Mucosa of rectum (tissue), 2 donors: ENCODE results near the gene SH3GLB2.
A peak's percentile ranks its signal among the peaks of the same experiment; 100 is the strongest.

Source experiments
- H3K27ac ChIP-seq, 2 donors: one replicate each; pipeline ENCODE4 v1.7.0; 2013; ENCODE audit warnings: inconsistent platforms in 2 of 2, low read depth in 2 of 2, low read length in 2 of 2
- H3K27me3 ChIP-seq, 2 donors: one replicate each; pipeline ENCODE4 v1.7.0; 2013; ENCODE audit warnings: low read length in 2 of 2; ENCODE audit not compliant: control insufficient read depth in 2 of 2, insufficient read depth in 2 of 2
- H3K36me3 ChIP-seq, 2 donors: one replicate each; pipeline ENCODE4 v1.7.0; 2013; ENCODE audit warnings: low read length in 2 of 2; ENCODE audit not compliant: control insufficient read depth in 2 of 2, insufficient read depth in 2 of 2
- H3K4me1 ChIP-seq, 2 donors: one replicate each; pipeline ENCODE4 v1.7.0; 2013; ENCODE audit warnings: low read length in 2 of 2, mild to moderate bottlenecking in 1 of 2; ENCODE audit not compliant: control insufficient read depth in 2 of 2, insufficient read depth in 2 of 2
- H3K4me3 ChIP-seq, 2 donors: one replicate each; pipeline ENCODE4 v1.7.0; 2013; ENCODE audit warnings: low read length in 2 of 2
- H3K9ac ChIP-seq, 2 donors: one replicate each; pipeline ENCODE4 v1.7.0; 2013; ENCODE audit warnings: low read length in 2 of 2, low read depth in 1 of 2, mild to moderate bottlenecking in 1 of 2
- H3K9me3 ChIP-seq, 2 donors: one replicate each; pipeline ENCODE4 v1.7.0; 2013; ENCODE audit warnings: low read length in 2 of 2; ENCODE audit not compliant: control insufficient read depth in 2 of 2
- donor health status: healthy.
- donor health status: Normal muscosa, but diverticular disease.

SH3GLB2 gene

DNA sequence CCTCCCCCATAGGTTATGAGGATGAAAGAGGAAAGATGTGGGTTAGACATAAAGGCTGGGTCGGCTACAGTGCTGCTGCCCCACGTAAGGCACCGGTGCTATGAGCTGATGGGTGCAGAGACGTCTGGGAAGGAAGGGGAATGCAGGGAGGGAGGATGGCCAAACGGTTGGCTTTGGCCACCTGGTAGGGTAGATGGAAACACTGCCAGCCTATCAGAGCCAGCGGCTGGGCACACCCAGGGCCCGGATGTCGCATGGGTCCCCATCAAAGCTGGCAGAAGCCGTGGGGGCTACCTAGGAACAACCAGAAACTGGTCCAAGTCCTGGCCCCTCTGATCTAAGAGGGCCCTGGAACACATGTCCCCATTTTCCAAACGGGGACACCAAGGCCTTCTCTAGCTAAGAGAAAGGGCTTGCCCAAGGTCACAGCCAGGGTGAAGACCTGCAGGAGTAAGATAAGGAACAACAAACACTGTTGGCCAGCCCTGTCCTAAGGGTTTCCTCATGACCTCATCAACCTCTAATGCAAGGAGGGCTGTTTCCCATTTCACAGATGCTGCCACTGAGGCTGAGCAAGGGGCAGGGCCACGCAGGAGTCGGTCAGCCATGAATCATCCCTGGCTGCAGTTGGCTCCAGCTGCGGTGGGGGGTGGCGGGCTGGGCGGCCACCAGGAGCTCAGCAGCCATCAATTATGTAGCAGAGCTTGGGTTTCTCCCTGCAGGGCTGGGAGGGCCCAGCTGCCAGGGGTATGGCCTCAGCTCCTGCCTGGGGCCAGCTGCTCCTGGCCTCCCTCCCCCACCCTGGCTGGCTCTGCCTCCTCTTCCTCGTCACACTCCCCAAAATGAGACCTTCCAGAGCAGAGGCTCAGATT is 4.9 kb downstream of the SH3GLB2 start:
- no peak overlapping the region for H3K4me3 ChIP-seq

DNA sequence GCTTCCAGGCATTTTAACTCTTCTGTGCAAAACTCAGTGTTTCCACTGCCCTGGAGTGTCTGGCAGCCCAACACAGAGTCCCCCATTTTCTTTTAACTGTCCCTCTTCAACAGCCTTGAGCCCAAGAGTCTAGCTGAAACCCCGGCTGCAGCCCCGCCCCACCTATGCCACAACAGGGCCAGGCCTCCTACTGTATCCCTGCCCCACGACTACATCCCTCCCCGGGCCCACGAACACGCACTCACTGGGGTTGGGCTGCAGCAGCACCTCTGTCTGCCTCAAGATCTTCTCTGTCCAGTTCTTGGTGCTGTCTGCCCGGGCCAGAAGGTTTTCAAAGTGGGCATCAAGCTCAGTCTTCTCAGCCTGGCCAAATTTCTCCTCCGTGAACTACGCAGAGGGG is 6.1 kb downstream of the SH3GLB2 start:
- Histone ChIP-seq H3K36me3 (peaks cover 0 to 2% of the 10 kb centered on the region in 2 donors), H3K4me3 (no peak overlapping the region), H3K9me3 (no peaks in the 10 kb centered on the region), H3K27ac (no peak overlapping the region), H3K4me1 (peaks cover 5 to 11% of the 10 kb centered on the region in 2 donors), H3K27me3 (no peaks in the 10 kb centered on the region), H3K9ac (no peak overlapping the region)

More for the DNA sequence above, 4.9 kb downstream of the SH3GLB2 start:
- Histone ChIP-seq H3K9me3 (no peaks in the 10 kb centered on the region), H3K27ac (no peak overlapping the region), H3K36me3 (no peaks in the 10 kb centered on the region), H3K27me3 (no peaks in the 10 kb centered on the region), H3K9ac (no peak overlapping the region), H3K4me1 (peaks cover 11 to 16% of the 10 kb centered on the region in 2 donors)

DNA sequence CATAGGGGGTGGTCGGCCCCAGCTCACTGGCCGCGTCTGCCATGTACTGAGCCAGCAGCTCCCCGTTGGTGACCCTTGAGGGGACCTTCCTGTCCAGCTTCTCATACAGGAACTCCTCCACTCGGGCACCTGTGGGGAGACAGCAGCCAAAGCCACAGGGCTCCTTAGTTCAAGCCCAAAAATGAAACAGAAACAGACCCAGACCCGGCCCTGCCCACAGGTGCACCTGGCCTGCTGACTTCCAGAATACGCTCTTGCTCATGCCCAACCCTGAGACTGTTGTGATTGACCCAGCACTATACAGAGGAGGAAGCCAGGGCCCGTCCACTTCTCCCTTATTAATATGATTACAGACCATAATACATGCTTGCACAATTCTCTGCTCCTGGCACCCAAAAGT is 7.0 kb downstream of the SH3GLB2 start:
- Histone ChIP-seq H3K9me3 (no peaks in the 10 kb centered on the region), H3K27me3 (no peaks in the 10 kb centered on the region), H3K9ac (no peak overlapping the region), H3K36me3 (peaks cover 0 to 2% of the 10 kb centered on the region in 2 donors), H3K4me3 (no peak overlapping the region), H3K27ac (peak overlapping the region in 1 of 2 donors; percentile 16), H3K4me1 (peaks cover 0 to 3% of the 10 kb centered on the region in 2 donors)

DNA sequence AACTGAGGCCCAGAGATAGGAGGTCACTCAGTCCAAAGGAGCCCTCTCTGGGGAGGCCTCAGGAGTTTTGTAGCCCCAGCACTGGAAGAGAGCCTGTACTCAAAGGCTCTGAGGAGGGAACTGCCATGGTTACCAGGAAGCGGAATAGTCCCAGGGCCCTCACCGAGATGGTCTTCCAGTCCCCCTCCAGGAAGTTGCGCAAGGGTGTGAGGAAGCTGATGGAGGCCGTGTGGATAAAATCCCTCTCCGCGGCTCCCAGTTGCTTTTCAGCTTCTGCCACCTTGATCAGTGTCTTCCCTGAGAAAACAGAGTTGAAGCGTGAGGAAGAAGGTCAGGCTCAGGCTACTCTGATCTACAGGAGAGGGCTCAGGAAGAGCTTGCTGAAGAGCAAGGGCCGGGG is 13.5 kb downstream of the SH3GLB2 start:
- Histone ChIP-seq H3K9ac (no peak overlapping the region), H3K4me1 (no peaks in the 10 kb centered on the region), H3K9me3 (no peaks in the 10 kb centered on the region), H3K36me3 (peaks cover 44 to 49% of the 10 kb centered on the region in 2 donors), H3K27me3 (no peaks in the 10 kb centered on the region), H3K4me3 (no peak overlapping the region), H3K27ac (no peak overlapping the region)

DNA sequence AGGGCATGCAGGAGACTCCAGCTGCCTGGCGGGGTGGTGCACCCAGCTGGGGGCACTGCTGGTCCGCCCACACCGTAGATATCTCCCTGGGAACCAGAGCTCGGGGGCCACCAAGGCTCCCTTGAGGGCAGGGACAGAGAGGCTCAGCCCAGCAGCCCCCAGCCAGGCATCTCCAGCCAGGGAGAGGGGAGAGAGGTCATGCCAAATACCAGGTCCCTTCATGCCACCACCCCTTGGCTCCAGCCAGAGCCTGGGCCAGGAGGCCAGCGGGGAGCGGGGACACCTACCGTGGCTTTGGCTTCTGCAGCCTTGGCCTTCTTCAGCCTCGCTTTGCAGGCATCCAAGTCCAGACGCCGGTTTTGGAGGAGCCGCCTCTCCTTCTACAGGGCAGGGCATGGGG is 14.0 kb downstream of the SH3GLB2 start:
- Histone ChIP-seq H3K27me3 (no peaks in the 10 kb centered on the region), H3K9ac (no peak overlapping the region), H3K36me3 (peaks cover 44 to 49% of the 10 kb centered on the region in 2 donors), H3K27ac (no peak overlapping the region), H3K9me3 (no peaks in the 10 kb centered on the region), H3K4me1 (no peaks in the 10 kb centered on the region), H3K4me3 (no peak overlapping the region)

DNA sequence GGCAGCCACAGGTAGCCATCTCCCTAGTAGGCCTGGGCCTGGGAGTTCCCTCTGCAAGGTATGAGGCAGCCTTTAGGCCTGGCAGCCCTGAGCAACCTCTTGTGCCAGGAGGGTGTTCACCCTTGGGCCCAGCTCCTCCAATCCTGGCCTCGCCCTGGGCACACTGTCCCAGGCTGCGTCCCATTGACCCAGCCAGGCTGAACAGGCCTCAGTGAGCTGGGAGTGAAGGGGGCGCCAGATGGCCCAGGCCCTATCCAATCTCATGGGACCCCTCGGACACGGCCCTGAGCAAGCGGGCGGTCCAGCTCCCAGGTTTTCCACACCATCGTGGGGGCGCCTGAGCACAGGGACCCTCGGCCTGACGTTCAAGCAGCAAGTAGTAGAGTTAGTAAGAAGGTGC is 14.5 kb downstream of the SH3GLB2 start:
- Histone ChIP-seq H3K27me3 (no peaks in the 10 kb centered on the region), H3K9ac (no peak overlapping the region), H3K4me3 (no peak overlapping the region), H3K36me3 (peaks cover 44 to 53% of the 10 kb centered on the region in 2 donors), H3K4me1 (no peaks in the 10 kb centered on the region), H3K27ac (no peak overlapping the region), H3K9me3 (no peaks in the 10 kb centered on the region)

DNA sequence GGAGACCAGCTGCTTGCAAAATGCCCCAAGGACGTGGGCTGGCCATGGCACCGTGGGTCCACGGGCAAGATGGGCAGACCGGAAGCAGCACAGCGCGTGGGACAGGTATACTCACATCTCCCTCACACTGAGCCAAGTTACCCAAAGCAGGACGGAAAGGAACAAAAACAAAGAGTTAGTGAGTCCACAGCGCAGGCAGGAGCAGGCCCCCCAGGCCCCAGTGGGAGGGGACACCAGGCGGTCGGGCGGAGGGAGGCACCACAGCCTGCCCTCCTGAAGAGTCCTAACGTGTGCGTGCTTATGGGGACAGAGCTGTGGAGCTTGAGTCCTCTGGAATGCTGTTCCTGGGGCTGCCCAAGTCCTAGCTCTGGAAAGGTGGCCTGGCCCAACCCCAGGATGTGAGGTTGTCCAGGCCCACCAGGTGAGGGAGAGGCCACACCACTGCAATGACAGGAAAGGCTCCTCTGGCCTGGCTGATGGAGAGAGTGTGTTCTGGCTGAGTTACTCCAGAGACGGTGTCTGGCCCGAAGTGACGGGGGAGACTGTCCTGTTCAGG is 15.2 kb downstream of the SH3GLB2 start:
- H3K4me1 ChIP-seq: no peaks in the 10 kb centered on the region
- H3K27me3 ChIP-seq: no peaks in the 10 kb centered on the region
- no peaks in the 10 kb centered on the region for H3K9me3 ChIP-seq
- no peak overlapping the region for H3K9ac ChIP-seq
- H3K27ac ChIP-seq: no peak overlapping the region
- H3K36me3 ChIP-seq: peaks cover 47 to 57% of the 10 kb centered on the region in 2 donors
- H3K4me3 ChIP-seq: no peak overlapping the region

DNA sequence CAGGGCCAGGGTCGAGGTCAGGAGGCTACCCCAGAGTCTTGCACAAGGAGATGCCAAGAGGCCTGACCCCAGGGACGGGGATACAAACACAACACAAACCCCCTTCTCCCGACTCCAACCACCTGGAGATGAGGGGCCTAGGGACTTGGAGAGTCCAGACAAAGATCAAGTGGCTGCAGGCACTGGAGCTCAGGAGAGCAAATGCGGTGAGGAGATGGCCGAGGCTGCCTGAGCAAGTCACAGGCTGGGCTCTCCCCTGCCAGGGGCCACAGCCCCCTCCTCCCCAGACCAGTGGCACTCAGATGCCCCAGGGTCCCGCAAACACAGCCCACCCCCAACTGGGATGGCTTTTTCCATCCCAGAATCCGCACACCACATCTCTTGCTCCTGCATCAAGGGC is 15.8 kb downstream of the SH3GLB2 start:
- Histone ChIP-seq H3K4me3 (no peak overlapping the region), H3K36me3 (peaks cover 50 to 59% of the 10 kb centered on the region in 2 donors), H3K27me3 (no peaks in the 10 kb centered on the region), H3K4me1 (no peaks in the 10 kb centered on the region), H3K9me3 (no peaks in the 10 kb centered on the region), H3K9ac (no peak overlapping the region), H3K27ac (no peak overlapping the region)

DNA sequence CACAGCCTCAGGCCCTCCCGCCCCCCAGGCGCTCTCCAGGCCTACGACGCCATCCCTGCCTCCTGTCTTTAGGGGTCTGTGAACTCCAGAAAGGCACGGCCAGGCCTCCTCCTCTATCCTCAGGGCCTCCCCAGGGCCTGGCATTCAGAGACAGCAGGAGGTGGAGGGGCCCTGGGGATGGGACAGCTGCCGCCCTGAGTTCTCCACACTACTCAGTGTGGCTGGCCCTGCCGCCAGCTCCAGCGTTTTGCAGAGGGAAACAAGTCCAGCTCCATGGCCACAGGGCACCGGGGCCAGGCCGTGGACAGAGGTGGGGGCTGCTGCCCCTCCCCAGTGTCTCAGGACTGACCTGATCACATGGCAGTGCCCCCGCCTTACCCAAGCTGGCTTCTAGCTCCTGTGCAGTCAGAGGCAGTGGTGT is 16.4 kb downstream of the SH3GLB2 start:
- H3K9me3 ChIP-seq: no peaks in the 10 kb centered on the region
- no peak overlapping the region for H3K9ac ChIP-seq
- peaks cover 48 to 59% of the 10 kb centered on the region in 2 donors for H3K36me3 ChIP-seq
- no peak overlapping the region for H3K4me3 ChIP-seq
- H3K4me1 ChIP-seq: no peaks in the 10 kb centered on the region
- H3K27ac ChIP-seq: no peak overlapping the region
- no peaks in the 10 kb centered on the region for H3K27me3 ChIP-seq

DNA sequence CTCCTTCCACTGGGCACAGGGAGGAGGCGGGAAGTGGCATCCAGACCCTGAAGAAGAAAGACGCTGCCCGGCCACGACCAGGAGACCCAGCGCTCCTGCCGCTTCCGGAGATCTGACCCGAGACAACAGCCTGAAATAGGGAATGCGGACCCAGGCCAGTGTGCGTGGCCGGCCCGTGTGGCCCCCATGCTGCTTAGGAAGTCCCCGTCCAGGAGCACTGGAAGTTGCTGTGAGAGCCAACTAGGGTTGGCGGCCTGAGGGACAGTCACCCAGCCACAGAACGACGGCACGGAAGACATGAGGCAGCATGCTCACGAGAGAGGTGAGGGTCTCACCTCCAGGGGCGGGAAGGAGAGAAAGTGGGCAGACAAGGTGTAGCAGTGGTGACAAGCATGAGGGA is 17.0 kb downstream of the SH3GLB2 start:
- no peaks in the 10 kb centered on the region for H3K9me3 ChIP-seq
- H3K36me3 ChIP-seq: peaks cover 53 to 60% of the 10 kb centered on the region in 2 donors
- H3K27ac ChIP-seq: no peak overlapping the region
- H3K27me3 ChIP-seq: no peaks in the 10 kb centered on the region
- H3K4me1 ChIP-seq: no peaks in the 10 kb centered on the region
- H3K4me3 ChIP-seq: no peak overlapping the region
- H3K9ac ChIP-seq: no peak overlapping the region
